T47D (cell line): ENCODE measurements around the gene ADAR.

ENCODE experiments used
- DNase-seq, 2 experiments: peaks; one replicate each; pipeline versions ENCODE4 v3.0.0 to v3.0.0-alpha.2; 2011 to 2012; ENCODE audit warnings: low read depth in 1 of 2, low spot score in 1 of 2
- JUND ChIP-seq: IDR thresholded peaks from 2 replicates; pipeline ENCODE4 v1.6.1; 2012; ENCODE audit warnings: low read depth
- in situ Hi-C: cut with HindIII; loops from 2 replicates; pipeline ENCODE4 v1.10.0; 2016; ENCODE audit warnings: low sequenced_read_pairs, low pct_unique_long_range_greater_than_20kb

The ADAR gene

DNA sequence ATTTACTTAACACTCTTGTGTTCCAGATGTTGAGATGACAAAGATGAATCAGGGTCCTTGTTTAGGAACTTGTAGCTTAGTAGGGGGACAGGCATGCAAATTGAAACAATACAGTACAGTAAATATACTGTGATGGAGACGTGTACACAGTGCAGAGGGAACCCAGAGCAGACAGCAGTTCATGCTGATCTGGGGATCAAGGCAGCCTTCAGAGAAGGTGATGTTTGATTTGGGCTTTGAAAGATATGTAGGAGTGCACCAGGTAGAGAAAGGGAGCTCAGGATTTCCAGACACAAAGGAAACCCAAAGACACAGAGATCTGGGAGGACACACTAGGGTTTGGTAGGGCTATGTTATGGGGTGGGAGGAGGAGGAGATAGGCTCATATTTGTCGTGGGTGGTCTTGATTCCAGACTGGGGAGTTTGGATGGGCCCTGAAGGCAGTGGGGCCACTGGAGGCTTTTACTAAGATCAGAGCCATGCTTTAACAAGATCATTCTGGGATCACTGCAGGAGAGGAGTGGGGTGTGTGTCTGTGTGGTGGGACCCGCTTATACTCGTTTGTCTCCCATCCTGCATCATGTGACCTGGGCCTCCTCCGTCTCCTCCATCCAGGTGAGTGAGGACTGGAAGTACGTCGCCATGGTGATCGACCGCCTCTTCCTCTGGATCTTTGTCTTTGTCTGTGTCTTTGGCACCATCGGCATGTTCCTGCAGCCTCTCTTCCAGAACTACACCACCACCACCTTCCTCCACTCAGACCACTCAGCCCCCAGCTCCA lies 32.6 kb downstream of the ADAR start:
- no peak for DNase-seq
- TF ChIP-seq JUND, result no peak
- in situ Hi-C loops, result no loop called here

DNA sequence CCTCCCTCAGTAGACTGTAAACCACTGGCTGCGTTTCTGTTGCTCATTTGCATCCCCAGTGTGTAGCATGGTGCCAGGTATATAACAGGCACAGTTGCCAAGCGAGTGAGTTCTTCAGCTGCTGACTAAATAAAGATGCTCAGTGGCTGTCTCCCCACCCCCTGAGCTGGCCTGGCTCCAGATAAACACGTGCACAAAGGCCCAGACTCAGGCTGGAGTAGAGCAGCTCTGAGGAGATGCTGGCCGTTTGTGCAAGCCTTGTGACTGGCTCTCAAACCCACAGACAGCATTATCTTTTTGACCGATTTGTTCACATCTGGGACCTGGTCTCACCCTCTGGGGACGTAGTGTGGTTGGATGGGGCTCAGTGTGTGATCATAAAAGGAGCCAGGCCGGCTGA lies 33.3 kb downstream of the ADAR start:
- peak in 1 of 2 experiments; percentile 63 for DNase-seq
- in situ Hi-C loops, result no loop called here
- no peak for TF ChIP-seq JUND

DNA sequence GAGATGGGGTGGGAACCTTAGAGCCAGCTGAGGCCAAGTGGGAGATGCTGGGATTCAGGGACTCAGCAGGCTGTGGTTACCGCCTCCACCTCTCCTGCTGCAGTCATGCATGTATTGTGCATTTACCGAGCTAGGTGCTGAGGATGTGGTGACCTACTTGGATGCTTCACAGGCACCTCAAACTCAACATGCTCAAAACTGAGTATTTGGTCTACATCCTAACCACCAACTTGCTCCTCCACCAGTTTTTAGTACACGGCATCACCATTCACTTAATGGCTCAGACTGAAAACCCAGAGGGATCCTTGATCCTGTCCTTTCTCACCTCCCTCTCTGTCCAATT lies 34.8 kb downstream of the ADAR start:
- TF ChIP-seq JUND, result no peak
- no peak for DNase-seq
- in situ Hi-C loops, result no loop called here

DNA sequence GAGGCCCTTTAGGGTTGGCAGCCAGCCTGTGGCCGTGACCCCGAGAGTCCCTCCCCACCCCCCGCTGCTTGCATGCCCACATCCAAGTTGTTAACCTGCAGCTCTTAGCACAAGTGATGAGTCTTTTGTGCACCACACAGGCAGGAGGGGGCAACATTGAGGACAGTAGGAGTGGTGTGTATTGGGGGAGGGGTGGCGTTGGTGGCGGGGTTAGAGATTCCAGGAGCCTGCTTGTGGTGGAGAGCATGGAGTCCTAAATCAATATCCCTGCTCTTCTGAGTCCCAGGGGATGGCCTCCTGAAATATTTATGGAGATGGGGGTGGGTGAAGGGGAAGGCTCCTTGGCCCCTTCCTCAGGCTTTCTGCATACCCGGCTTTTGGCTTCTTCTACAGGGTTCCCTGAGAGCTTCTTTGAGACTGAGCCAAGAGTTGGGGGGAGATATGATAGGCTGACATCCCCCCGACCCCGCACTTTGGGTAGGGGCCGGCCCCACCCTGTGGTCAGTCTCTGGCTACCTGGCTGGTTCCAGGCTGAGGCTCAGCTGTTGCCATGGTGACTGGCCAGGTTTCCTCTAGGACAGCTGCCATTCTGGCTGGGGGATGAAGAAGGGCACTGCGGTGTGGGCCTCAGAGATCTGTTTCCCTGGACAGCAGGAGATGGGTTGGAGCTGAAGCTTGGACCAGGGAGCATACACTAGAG lies 35.4 kb downstream of the ADAR start:
- TF ChIP-seq JUND, result no peak
- in situ Hi-C loops, result no loop called here
- no peak for DNase-seq

DNA sequence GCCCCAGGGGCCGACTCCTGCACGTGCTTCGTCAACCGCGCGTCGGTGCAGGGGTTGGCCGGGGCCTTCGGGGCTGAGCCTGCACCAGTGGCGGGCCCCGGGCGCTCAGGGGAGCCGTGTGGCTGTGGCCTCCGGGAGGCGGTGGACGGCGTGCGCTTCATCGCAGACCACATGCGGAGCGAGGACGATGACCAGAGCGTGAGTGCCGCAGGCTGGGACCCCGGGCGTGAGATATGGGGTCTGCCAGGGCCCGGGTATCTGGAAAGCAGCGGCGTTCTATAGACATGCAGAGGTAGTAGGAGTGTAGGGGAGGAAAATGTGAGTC lies 36.1 kb downstream of the ADAR start:
- in situ Hi-C loops, result no loop called here
- TF ChIP-seq JUND, result no peak
- DNase-seq, result no peak

DNA sequence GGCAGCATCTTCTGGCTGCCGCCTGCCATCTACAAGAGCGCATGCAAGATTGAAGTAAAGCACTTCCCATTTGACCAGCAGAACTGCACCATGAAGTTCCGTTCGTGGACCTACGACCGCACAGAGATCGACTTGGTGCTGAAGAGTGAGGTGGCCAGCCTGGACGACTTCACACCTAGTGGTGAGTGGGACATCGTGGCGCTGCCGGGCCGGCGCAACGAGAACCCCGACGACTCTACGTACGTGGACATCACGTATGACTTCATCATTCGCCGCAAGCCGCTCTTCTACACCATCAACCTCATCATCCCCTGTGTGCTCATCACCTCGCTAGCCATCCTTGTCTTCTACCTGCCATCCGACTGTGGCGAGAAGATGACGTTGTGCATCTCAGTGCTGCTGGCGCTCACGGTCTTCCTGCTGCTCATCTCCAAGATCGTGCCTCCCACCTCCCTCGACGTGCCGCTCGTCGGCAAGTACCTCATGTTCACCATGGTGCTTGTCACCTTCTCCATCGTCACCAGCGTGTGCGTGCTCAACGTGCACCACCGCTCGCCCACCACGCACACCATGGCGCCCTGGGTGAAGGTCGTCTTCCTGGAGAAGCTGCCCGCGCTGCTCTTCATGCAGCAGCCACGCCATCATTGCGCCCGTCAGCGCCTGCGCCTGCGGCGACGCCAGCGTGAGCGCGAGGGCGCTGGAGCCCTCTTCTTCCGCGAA lies 36.6 kb downstream of the ADAR start:
- in situ Hi-C loops, result no loop called here
- DNase-seq, result no peak
- no peak for TF ChIP-seq JUND

DNA sequence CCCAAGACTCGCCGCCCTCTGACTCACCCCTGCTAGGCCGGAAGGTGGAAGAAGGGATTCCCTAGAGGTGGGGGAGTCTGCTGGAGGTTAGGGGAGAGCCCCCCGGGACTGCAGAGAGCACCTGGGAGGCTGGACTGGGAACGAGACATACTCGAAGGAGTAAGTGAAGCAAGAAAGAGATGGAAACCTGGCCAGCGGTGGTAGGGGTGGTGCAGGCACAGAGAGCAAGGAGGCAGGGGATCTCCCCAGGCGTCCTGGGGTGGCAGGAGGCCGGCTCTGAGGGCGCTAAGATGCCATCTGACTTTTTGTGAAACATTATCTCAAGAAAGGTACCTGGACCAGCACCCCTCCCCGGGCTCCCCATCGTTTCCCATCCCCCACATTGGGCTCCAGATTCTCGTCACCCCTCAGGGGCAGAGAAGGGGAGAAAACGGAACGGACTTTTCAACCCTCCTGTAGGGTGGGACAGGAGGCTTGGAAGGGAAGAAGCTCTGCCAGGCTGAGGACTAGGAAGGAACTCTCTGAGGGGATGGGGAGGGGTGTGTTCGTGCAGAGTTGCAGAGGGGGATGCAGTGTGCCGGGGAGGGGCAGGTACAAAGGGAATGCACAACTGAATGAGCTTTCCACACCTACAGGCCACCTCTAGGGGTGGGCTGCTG lies 39.7 kb downstream of the ADAR start:
- no peak for DNase-seq
- in situ Hi-C loops, result no loop called here
- no peak for TF ChIP-seq JUND

DNA sequence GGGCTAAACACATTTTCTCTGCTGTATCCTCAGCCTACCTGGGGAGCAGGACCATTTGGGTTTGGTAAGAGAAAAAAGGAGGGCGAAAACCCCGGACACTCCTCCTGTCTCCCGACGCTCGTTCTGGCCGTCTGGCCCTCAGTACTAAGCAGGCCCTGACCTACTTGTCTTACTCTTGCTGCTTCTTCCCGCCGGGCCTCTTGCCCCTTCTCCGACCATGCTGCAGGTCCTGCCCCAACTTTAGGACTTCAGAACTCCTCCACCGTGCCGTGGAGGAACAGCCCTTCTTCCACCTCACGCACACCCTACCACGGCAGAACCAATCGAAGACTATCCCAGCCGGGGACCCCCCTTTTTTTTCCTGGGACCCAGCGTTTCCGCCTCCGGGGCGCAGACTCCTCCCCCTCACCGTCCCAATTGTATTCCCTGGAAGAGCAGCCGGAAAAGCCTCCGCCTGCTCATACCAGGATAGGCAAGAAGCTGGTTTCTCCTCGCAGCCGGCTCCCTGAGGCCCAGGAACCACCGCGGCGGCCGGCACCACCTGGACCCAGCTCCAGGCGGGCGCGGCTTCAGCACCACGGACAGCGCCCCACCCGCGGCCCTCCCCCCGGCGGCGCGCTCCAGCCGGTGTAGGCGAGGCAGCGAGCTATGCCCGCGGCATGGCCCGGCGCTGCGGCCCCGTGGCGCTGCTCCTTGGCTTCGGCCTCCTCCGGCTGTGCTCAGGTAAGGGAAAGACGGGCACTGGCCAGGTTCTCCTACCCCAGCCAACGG lies 40.4 kb downstream of the ADAR start, which contains the start of gene CHRNB2:
TSS of gene CHRNB2 (plus strand) at position 393 of the 771 bp plus-strand sequence. CDS start at position 660, 267 bp downstream.
- in situ Hi-C loops, result no loop called here
- DNase-seq, result peak; percentile 83 to 93
- no peak for TF ChIP-seq JUND

DNA sequence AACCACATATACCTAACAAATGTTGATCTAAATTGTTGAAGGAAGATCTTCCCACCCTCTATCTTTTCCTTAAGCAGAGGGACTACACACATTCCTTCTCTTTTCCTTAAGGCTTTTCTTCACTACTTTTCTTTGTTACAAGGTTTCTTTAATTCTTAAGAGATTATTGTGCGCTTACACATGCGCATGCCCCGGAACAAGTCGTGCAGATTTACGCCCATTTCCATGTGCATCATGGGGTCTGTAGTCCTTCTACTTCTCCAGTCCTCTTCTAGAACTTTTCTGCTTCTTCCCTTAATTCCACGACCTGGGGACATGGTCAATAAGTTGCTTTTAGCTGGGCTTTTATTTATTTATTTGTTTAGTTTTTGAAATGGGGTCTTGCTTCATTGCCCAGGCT lies 42.1 kb downstream of the ADAR start:
- in situ Hi-C loops, result no loop called here
- no peak for DNase-seq
- no peak for TF ChIP-seq JUND

DNA sequence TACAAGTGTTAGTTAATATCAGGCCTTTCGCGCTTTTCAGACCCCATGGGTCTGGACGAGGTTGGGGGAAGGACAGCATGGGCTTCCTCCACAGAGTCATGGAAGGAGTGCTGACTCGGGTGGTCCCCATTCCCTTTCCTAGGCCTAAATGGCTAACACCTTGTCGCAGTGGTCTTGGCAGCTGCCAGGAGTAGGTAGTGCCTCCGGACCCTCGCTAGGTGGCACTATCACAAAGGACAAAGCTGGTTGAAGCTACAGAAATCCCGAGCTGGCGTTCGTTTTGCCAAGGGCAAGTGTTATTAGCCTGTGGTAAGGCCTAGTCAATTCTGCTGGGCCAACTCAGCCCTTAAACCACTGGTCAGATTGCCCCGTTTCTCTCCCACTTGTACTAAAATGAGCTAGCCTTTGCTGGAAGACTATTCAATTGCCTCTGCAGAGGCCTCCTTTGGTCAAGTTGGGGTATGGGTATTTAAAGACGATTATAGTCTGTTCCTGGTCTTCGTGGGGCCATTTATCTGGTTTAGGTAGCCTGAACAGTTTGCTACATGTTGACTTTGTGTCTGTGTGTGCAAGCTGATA lies 48.4 kb downstream of the ADAR start:
- DNase-seq, result peak; percentile 68 to 96
- in situ Hi-C loops, result no loop called here
- TF ChIP-seq JUND, result no peak

DNA sequence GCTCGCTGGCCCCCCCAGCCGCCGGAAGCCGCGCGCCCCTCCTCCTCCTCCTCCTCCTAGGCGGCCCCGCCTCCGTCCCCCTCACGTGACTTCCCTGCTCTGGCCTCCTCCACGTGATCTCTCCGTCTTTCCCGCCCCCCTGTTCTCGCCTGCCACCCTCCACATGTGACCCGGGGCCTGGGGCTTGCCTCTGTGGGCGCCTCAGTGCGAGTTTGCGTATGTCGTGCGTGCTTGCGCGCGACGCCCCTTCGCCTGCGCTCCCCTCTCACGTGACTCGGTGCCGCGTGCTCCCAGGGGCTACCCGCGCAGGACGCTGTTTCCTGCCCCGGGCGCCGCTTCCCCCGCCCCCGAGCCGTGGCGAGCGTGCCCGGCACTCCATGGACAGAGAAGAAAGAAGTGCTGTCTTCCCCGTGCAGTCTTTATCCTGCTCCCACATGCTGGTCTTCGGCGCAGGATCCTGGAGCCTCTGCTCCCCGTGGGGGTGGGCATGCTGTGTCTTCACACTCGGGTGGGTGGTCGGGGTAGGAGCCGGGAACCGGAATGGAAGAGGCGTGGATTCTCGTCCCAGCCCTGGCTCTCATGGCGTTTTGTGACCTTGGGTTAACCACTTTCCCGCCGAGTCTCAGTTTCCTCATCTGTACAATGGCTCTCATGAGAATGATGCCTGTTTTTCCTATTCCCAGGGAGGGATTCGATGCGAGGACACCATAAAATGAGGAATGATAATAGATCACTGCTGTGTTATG lies 49.1 kb downstream of the ADAR start:
- in situ Hi-C loops, result no loop called here
- DNase-seq, result peak; percentile 94 to 99
- TF ChIP-seq JUND, result no peak
